Endothelial cell of umbilical vein (primary cell): ENCODE results near the gene ARHGEF33. TPM values are rescaled to one million over a fixed set of nuclear protein-coding genes. Genes with fewer than 3 reads are reported as not detected.

Experiments
- BruUV-seq: library from RNA; stranded (reverse); fragments of 400-500 nt; replicated peaks from 2 replicates; lab custom pipeline; 2021; lab: Mats Ljungman, UMichigan
- CTCF ChIA-PET: fragments of 300-600, 350-600 bp; sonication (Branson Sonifier 250); formaldehyde crosslinking; loops from one replicate; lab custom pipeline; 2021; ENCODE audit warnings: antibody characterized with exemption, inconsistent platforms; lab: Charles Lee
- POLR2A ChIA-PET: fragments of 300-600, 350-600 bp; sonication (Branson Sonifier 250); formaldehyde crosslinking; loops from one replicate; lab custom pipeline; 2021; ENCODE audit warnings: antibody characterized with exemption, inconsistent platforms; lab: Charles Lee
- DNase-seq: peaks from one replicate; pipeline ENCODE4 v3.0.0-alpha.2; 2011; ENCODE audit warnings: low read depth, low spot score
- FAIRE-seq: peaks from 2 replicates; lab custom pipeline; 2011; peaks lifted over from hg19 to GRCh38; lab: Jason Lieb, UNC
- H2AFZ ChIP-seq: 2 replicates; pipeline ENCODE4 v1.6.0; 2012; ENCODE audit warnings: low read depth, low read length, control low read depth, inconsistent platforms
- H3K27ac ChIP-seq: 2 replicates; pipeline ENCODE4 v1.5.1; 2011; ENCODE audit warnings: low read depth, mild to moderate bottlenecking, control low read depth, low read length, moderate library complexity; ENCODE audit not compliant: insufficient read depth
- H3K27me3 ChIP-seq, 2 experiments: 2 replicates each; pipeline versions ENCODE4 v1.6.0 to v1.6.1; 2011; ENCODE audit warnings: low read length in 2 of 2, mixed read lengths in 1 of 2; ENCODE audit not compliant: control insufficient read depth in 2 of 2, insufficient read depth in 2 of 2
- H3K36me3 ChIP-seq, 2 experiments: 2 replicates in 1 of 2; 3 replicates in 1 of 2; pipeline ENCODE4 v1.5.1; 2011; ENCODE audit warnings: low read length in 2 of 2, mild to moderate bottlenecking in 1 of 2, moderate library complexity in 1 of 2; ENCODE audit not compliant: control insufficient read depth in 2 of 2, insufficient read depth in 2 of 2; ENCODE audit errors: extremely low read depth in 1 of 2
- H3K4me1 ChIP-seq: 3 replicates; pipeline ENCODE4 v1.5.1; 2011; ENCODE audit warnings: mild to moderate bottlenecking, low read length; ENCODE audit not compliant: control insufficient read depth, insufficient read depth; ENCODE audit errors: extremely low read depth
- H3K4me2 ChIP-seq: 2 replicates; pipeline ENCODE4 v1.6.1; 2011; ENCODE audit warnings: low read length, control low read depth, mixed read lengths; ENCODE audit not compliant: insufficient read depth
- H3K4me3 ChIP-seq, 3 experiments: fragments of 200-600 bp in 1 of 3; sonication (generic), shearing (Covaris generic) in 1 of 3; replicated peaks in 1 of 3; 2 replicates each; pipeline ENCODE4 v1.5.1; 2011 to 2016; ENCODE audit warnings: control low read depth in 3 of 3, low read length in 3 of 3, mild to moderate bottlenecking in 2 of 3, inconsistent platforms in 1 of 3, low read depth in 1 of 3, moderate library complexity in 1 of 3; ENCODE audit not compliant: insufficient read depth in 1 of 3
- H3K79me2 ChIP-seq: 2 replicates; pipeline ENCODE4 v1.6.0; 2012; ENCODE audit warnings: low read length, inconsistent platforms; ENCODE audit not compliant: control insufficient read depth, insufficient read depth
- H3K9ac ChIP-seq: replicated peaks from 2 replicates; pipeline ENCODE3; 2011; ENCODE audit warnings: low read length, control low read depth; ENCODE audit not compliant: insufficient read depth; ENCODE audit errors: extremely low read depth
- H3K9me1 ChIP-seq: replicated peaks from 3 replicates; pipeline ENCODE4 v1.6.0; 2011; ENCODE audit warnings: mild to moderate bottlenecking, low read length; ENCODE audit not compliant: control insufficient read depth, insufficient read depth; ENCODE audit errors: extremely low read depth
- H3K9me3 ChIP-seq: replicated peaks from 2 replicates; pipeline ENCODE4 v1.5.1; 2012; ENCODE audit warnings: low read length, inconsistent platforms; ENCODE audit not compliant: control insufficient read depth, insufficient read depth
- H4K20me1 ChIP-seq: replicated peaks from 2 replicates; pipeline ENCODE3; 2011; ENCODE audit warnings: mild to moderate bottlenecking, low read length; ENCODE audit not compliant: control insufficient read depth, insufficient read depth; ENCODE audit errors: extremely low read depth
- GATA2 ChIP-seq: IDR thresholded peaks from 2 replicates; pipeline ENCODE4 v1.7.0; 2011; ENCODE audit warnings: low read depth, mild to moderate bottlenecking, moderate library complexity, mixed read lengths, low read length; ENCODE audit not compliant: insufficient read length, insufficient read depth
- MYC ChIP-seq: IDR thresholded peaks from one replicate; pipeline ENCODE4 v1.6.1; 2011; ENCODE audit warnings: mild to moderate bottlenecking, low read depth, low read length
- POLR2AphosphoS5 ChIP-seq: IDR thresholded peaks from 2 replicates; pipeline ENCODE4 v1.6.1; 2012; ENCODE audit warnings: low read depth, mild to moderate bottlenecking, control low read depth, low read length, moderate library complexity; ENCODE audit not compliant: insufficient read depth
- dilution Hi-C: fragments of 300-500 bp; cut with MboI; formaldehyde crosslinking; loops from one replicate; pipeline ENCODE4 v1.15.0; 2019; ENCODE audit warnings: low sequenced_read_pairs; ENCODE audit not compliant: extremely low pct_ligation_motif_present
- intact Hi-C: fragments of 100-400 bp; cut with micrococcal nuclease; formaldehyde crosslinking; loops from one replicate; pipeline ENCODE4 v1.10.0; 2022
- polyA plus RNA-seq, 4 experiments: library from polyadenylated mRNA; depleted of rRNA in 3 of 4; stranded (reverse) in 3 of 4; unstranded in 1 of 4; fragments of >200 nt; gene quantifications; 2 replicates each; pipeline versions ENCODE4 v1.2.1 to v1.2.3, GENCODE V29; 2011 to 2012; ENCODE audit warnings: missing spikeins in 1 of 4
- total RNA-seq: library from RNA; stranded (reverse); gene quantifications from 2 replicates; pipeline ENCODE4 v1.2.3, GENCODE V29; 2021

The ARHGEF33 gene
- total and polyA plus RNA-seq, 2 donors (not counting 3 experiments of a cell fraction or from before 2014, with no cell fraction given), result 0.15 to 0.18 TPM

GRCh38 chr2:39007875-39008504 lies 118.3 kb downstream of the ARHGEF33 start:
- Histone ChIP-seq H3K4me1 (no peaks in the 10 kb centered on the region), H3K9me3 (no peaks in the 10 kb centered on the region), H3K36me3 (peaks cover 5 to 6% of the 10 kb centered on the region in 2 experiments), H4K20me1 (no peaks in the 10 kb centered on the region), H3K4me2 (no peak overlapping the region), H3K79me2 (no peaks in the 10 kb centered on the region), H3K27ac (no peak overlapping the region), H3K27me3 (no peaks in the 10 kb centered on the region), H3K9ac (no peak overlapping the region), H2AFZ (no peak overlapping the region), H3K9me1 (no peaks in the 10 kb centered on the region), H3K4me3 (no peak overlapping the region)
- dilution Hi-C loops (no loop called here), intact Hi-C loops (no loop called here)
- FAIRE-seq (no peak), DNase-seq (no peak)
- no TSS peak for BruUV-seq
- POLR2A ChIA-PET, result no interaction called here
- CTCF ChIA-PET, result interaction anchor here (1.0 to 2.5 kb wide), 5 partner anchors 10 to 222 kb away, joined by 3 to 9 read pairs (median 5); no protein-coding TSS in a partner anchor
- no peak for TF ChIP-seq MYC

- H3K9ac ChIP-seq, result no peak overlapping the region
- H2AFZ ChIP-seq, result no peak overlapping the region
- H3K79me2 ChIP-seq, result no peaks in the 10 kb centered on the region
- intact Hi-C loops (no loop called here), dilution Hi-C loops (no loop called here)
- H4K20me1 ChIP-seq, result no peaks in the 10 kb centered on the region
- no peak for FAIRE-seq
- POLR2A ChIA-PET, result no interaction called here
- H3K27me3 ChIP-seq, result no peaks in the 10 kb centered on the region
- H3K36me3 ChIP-seq, result peaks cover 5 to 6% of the 10 kb centered on the region in 2 experiments
- no peak overlapping the region for H3K4me2 ChIP-seq
- BruUV-seq, result no TSS peak
- CTCF ChIA-PET, result interaction anchor here (1.3 to 2.5 kb wide), 4 partner anchors 11 to 221 kb away, joined by 3 to 9 read pairs (median 5); no protein-coding TSS in a partner anchor
- H3K9me1 ChIP-seq, result no peaks in the 10 kb centered on the region
- TF ChIP-seq POLR2AphosphoS5 (no peak), MYC (no peak), GATA2 (no peak)
- H3K4me1 ChIP-seq, result no peaks in the 10 kb centered on the region
- H3K9me3 ChIP-seq, result no peaks in the 10 kb centered on the region
- DNase-seq, result peak; percentile 17
- no peak overlapping the region for H3K4me3 ChIP-seq
- H3K27ac ChIP-seq, result no peak overlapping the region
Measured at GRCh38 chr2:39008665-39009064, 119.0 kb downstream of the ARHGEF33 start.
